GM23338 (cell line): ENCODE results near the gene SGCG. TPM values are rescaled to one million over a fixed set of nuclear protein-coding genes. Genes with fewer than 3 reads are reported as not detected.
"Not testable (repeated sequence)": the region's sequence is repeated elsewhere in the genome, so short reads cannot be mapped to it uniquely, and the experiment has no call there.

Experiments
- ATAC-seq: fragments of 200-7000 bp; cut with Tn5 transposase; 3 replicates; pipeline ENCODE4 v1.9.1; 2020
- DNase-seq: peaks from one replicate; pipeline ENCODE4 v3.0.0-alpha.2; 2015; ENCODE audit warnings: low spot score
- H2AFZ ChIP-seq: fragments of 200-600 bp; sonication (generic); 2 replicates; pipeline ENCODE4 v1.8.0; 2016; ENCODE audit warnings: antibody characterized with exemption, mild to moderate bottlenecking, moderate library complexity
- H3F3A ChIP-seq: fragments of 200-600 bp; sonication (generic); replicated peaks from 2 replicates; pipeline ENCODE4 v1.8.0; 2017; ENCODE audit warnings: antibody characterized with exemption, mixed run types, low read depth
- H3K27ac ChIP-seq: fragments of 200-600 bp; sonication (generic); 2 replicates; pipeline ENCODE4 v1.6.1; 2016; ENCODE audit warnings: low read depth
- H3K27me3 ChIP-seq: fragments of 200-600 bp; sonication (generic); 2 replicates; pipeline ENCODE4 v1.8.0; 2016; ENCODE audit warnings: mild to moderate bottlenecking, mixed run types, moderate library complexity; ENCODE audit not compliant: insufficient read depth
- H3K36me3 ChIP-seq: fragments of 200-600 bp; sonication (generic); 2 replicates; pipeline ENCODE4 v1.8.0; 2016; ENCODE audit warnings: mild to moderate bottlenecking; ENCODE audit not compliant: insufficient read depth
- H3K4me1 ChIP-seq: fragments of 200-600 bp; sonication (generic); 2 replicates; pipeline ENCODE4 v1.8.0; 2016; ENCODE audit warnings: mild to moderate bottlenecking, moderate library complexity; ENCODE audit not compliant: insufficient read depth
- H3K4me2 ChIP-seq: fragments of 200-600 bp; sonication (generic); 2 replicates; pipeline ENCODE4 v1.7.1; 2017; ENCODE audit warnings: mixed run types
- H3K4me3 ChIP-seq: fragments of 200-600 bp; sonication (generic); 2 replicates; pipeline ENCODE4 v1.6.1; 2016; ENCODE audit warnings: mixed run types
- H3K79me2 ChIP-seq: fragments of 200-600 bp; sonication (generic); replicated peaks from 2 replicates; pipeline ENCODE4 v1.8.0; 2017; ENCODE audit warnings: mild to moderate bottlenecking; ENCODE audit not compliant: insufficient read depth
- H3K9me2 ChIP-seq: fragments of 200-600 bp; sonication (generic); 2 replicates; pipeline ENCODE4 v1.8.0; 2017; ENCODE audit not compliant: insufficient read depth
- H4K20me1 ChIP-seq: fragments of 200-600 bp; sonication (generic); replicated peaks from 2 replicates; pipeline ENCODE4 v1.8.0; 2017; ENCODE audit warnings: mild to moderate bottlenecking; ENCODE audit not compliant: insufficient read depth
- H3K27ac Mint-ChIP-seq: 2 replicates; pipeline ENCODE4 v1.8.0; 2020; ENCODE audit warnings: inconsistent platforms, mild to moderate bottlenecking, moderate library complexity, mixed read lengths
- H3K27me3 Mint-ChIP-seq: 3 replicates; pipeline ENCODE4 v1.8.0; 2022; ENCODE audit warnings: low read depth, mild to moderate bottlenecking, moderate library complexity, mixed read lengths, inconsistent platforms; ENCODE audit not compliant: insufficient read depth, poor library complexity
- H3K36me3 Mint-ChIP-seq: 3 replicates; pipeline ENCODE4 v1.8.0; 2021; ENCODE audit warnings: low read depth, mild to moderate bottlenecking, inconsistent platforms, moderate library complexity, mixed read lengths
- H3K4me1 Mint-ChIP-seq: 3 replicates; pipeline ENCODE4 v1.8.0; 2020; ENCODE audit warnings: mild to moderate bottlenecking, inconsistent platforms, mixed read lengths
- H3K4me3 Mint-ChIP-seq: 3 replicates; pipeline ENCODE4 v1.8.0; 2021; ENCODE audit warnings: moderate library complexity, mild to moderate bottlenecking, inconsistent platforms, mixed read lengths
- H3K9me3 Mint-ChIP-seq: 3 replicates; pipeline ENCODE4 v1.8.0; 2020; ENCODE audit warnings: moderate library complexity, mild to moderate bottlenecking, inconsistent platforms, mixed read lengths
- JUNB ChIP-seq: IDR thresholded peaks from one replicate; pipeline ENCODE4 v1.6.1; 2016; ENCODE audit warnings: antibody characterized with exemption; ENCODE audit not compliant: unreplicated experiment
- polyA plus RNA-seq: library from polyadenylated mRNA; unstranded; fragments of >200 nt; fragmentation: Nextera tagmentation; extraction: Ambion mirVana; gene quantifications from 2 replicates; pipeline ENCODE4 v1.2.1, GENCODE V29; 2016
- total RNA-seq: library from RNA; depleted of rRNA; stranded (reverse); fragments of >200 nt; shearing (Covaris generic); gene quantifications from 2 replicates; pipeline ENCODE4 v1.2.3, GENCODE V29; 2014
- TF ChIP-seq, protein P1 (sequence below): fragments of 250-450 bp; sonication (Bioruptor Pico); IDR thresholded peaks from 2 replicates; pipeline ENCODE4 v1.5.0; 2020; ENCODE audit warnings: mild to moderate bottlenecking, moderate library complexity
- TF ChIP-seq, protein P2 (sequence below): IDR thresholded peaks from one replicate; pipeline ENCODE4 v1.6.1; 2018; ENCODE audit warnings: antibody characterized with exemption; ENCODE audit not compliant: unreplicated experiment

The SGCG gene
- total and polyA plus RNA-seq, 2 experiments from 2014 or later, result not detected

DNA sequence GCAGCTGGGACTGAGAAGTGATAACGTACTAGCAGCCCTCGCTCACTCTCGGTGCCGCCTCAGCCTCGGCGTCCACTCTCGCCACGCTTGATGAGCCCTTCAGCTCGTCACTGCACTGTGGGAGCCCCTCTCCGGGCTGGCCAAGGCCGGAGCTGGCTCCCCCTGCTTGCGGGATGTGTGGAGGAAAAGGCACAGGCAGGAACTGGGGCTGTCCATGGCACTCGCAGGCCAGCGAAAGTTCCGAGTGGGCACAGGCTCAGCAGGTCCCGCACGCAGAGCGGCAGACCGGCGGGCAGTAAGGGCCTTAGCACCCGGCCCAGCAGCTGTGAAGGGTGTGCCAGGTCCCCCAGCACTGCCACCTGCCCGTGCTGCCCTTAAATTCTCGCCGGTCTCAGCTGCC lies 38.8 kb upstream of the SGCG start (continued):
- TF ChIP-seq, protein P1, sequence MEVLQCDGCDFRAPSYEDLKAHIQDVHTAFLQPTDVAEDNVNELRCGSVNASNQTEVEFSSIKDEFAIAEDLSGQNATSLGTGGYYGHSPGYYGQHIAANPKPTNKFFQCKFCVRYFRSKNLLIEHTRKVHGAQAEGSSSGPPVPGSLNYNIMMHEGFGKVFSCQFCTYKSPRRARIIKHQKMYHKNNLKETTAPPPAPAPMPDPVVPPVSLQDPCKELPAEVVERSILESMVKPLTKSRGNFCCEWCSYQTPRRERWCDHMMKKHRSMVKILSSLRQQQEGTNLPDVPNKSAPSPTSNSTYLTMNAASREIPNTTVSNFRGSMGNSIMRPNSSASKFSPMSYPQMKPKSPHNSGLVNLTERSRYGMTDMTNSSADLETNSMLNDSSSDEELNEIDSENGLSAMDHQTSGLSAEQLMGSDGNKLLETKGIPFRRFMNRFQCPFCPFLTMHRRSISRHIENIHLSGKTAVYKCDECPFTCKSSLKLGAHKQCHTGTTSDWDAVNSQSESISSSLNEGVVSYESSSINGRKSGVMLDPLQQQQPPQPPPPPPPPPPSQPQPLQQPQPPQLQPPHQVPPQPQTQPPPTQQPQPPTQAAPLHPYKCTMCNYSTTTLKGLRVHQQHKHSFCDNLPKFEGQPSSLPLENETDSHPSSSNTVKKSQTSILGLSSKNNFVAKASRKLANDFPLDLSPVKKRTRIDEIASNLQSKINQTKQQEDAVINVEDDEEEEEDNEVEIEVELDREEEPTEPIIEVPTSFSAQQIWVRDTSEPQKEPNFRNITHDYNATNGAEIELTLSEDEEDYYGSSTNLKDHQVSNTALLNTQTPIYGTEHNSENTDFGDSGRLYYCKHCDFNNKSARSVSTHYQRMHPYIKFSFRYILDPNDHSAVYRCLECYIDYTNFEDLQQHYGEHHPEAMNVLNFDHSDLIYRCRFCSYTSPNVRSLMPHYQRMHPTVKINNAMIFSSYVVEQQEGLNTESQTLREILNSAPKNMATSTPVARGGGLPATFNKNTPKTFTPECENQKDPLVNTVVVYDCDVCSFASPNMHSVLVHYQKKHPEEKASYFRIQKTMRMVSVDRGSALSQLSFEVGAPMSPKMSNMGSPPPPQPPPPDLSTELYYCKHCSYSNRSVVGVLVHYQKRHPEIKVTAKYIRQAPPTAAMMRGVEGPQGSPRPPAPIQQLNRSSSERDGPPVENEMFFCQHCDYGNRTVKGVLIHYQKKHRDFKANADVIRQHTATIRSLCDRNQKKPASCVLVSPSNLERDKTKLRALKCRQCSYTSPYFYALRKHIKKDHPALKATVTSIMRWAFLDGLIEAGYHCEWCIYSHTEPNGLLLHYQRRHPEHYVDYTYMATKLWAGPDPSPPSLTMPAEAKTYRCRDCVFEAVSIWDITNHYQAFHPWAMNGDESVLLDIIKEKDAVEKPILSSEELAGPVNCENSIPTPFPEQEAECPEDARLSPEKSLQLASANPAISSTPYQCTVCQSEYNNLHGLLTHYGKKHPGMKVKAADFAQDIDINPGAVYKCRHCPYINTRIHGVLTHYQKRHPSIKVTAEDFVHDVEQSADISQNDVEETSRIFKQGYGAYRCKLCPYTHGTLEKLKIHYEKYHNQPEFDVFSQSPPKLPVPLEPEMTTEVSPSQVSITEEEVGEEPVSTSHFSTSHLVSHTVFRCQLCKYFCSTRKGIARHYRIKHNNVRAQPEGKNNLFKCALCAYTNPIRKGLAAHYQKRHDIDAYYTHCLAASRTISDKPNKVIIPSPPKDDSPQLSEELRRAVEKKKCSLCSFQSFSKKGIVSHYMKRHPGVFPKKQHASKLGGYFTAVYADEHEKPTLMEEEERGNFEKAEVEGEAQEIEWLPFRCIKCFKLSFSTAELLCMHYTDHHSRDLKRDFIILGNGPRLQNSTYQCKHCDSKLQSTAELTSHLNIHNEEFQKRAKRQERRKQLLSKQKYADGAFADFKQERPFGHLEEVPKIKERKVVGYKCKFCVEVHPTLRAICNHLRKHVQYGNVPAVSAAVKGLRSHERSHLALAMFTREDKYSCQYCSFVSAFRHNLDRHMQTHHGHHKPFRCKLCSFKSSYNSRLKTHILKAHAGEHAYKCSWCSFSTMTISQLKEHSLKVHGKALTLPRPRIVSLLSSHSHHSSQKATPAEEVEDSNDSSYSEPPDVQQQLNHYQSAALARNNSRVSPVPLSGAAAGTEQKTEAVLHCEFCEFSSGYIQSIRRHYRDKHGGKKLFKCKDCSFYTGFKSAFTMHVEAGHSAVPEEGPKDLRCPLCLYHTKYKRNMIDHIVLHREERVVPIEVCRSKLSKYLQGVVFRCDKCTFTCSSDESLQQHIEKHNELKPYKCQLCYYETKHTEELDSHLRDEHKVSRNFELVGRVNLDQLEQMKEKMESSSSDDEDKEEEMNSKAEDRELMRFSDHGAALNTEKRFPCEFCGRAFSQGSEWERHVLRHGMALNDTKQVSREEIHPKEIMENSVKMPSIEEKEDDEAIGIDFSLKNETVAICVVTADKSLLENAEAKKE (CRISPR knock-in tag), result no peak
- TF ChIP-seq JUNB, result no peak
- TF ChIP-seq, protein P2, sequence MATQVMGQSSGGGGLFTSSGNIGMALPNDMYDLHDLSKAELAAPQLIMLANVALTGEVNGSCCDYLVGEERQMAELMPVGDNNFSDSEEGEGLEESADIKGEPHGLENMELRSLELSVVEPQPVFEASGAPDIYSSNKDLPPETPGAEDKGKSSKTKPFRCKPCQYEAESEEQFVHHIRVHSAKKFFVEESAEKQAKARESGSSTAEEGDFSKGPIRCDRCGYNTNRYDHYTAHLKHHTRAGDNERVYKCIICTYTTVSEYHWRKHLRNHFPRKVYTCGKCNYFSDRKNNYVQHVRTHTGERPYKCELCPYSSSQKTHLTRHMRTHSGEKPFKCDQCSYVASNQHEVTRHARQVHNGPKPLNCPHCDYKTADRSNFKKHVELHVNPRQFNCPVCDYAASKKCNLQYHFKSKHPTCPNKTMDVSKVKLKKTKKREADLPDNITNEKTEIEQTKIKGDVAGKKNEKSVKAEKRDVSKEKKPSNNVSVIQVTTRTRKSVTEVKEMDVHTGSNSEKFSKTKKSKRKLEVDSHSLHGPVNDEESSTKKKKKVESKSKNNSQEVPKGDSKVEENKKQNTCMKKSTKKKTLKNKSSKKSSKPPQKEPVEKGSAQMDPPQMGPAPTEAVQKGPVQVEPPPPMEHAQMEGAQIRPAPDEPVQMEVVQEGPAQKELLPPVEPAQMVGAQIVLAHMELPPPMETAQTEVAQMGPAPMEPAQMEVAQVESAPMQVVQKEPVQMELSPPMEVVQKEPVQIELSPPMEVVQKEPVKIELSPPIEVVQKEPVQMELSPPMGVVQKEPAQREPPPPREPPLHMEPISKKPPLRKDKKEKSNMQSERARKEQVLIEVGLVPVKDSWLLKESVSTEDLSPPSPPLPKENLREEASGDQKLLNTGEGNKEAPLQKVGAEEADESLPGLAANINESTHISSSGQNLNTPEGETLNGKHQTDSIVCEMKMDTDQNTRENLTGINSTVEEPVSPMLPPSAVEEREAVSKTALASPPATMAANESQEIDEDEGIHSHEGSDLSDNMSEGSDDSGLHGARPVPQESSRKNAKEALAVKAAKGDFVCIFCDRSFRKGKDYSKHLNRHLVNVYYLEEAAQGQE, result no peak

GRCh38 chr13:23142607-23143006 lies 38.2 kb upstream of the SGCG start:
- not testable (repeated sequence) for H3K4me3 ChIP-seq, H3K36me3 ChIP-seq, H3K79me2 ChIP-seq, H3K4me2 ChIP-seq, H3K27me3 Mint-ChIP-seq, ATAC-seq, H2AFZ ChIP-seq, H3K27ac Mint-ChIP-seq, H3K27ac ChIP-seq, H4K20me1 ChIP-seq, DNase-seq, H3K9me2 ChIP-seq, H3K27me3 ChIP-seq, H3K4me3 Mint-ChIP-seq, H3K4me1 Mint-ChIP-seq, H3K4me1 ChIP-seq, H3F3A ChIP-seq
- peaks cover 11% of the 10 kb centered on the region; the same call in 2 of the 3 replicates for H3K36me3 Mint-ChIP-seq
- peaks cover 31% of the 10 kb centered on the region for H3K9me3 Mint-ChIP-seq
